HG02798 (cell line): ENCODE measurements around the gene CFAP97.
"Not testable (repeated sequence)": the region's sequence is repeated elsewhere in the genome, so short reads cannot be mapped to it uniquely, and the experiment has no call there.

Experiments used
- ATAC-seq: cut with Tn5 transposase; IDR thresholded peaks from one replicate; pipeline ENCODE4 v1.9.1; 2021; ENCODE audit warnings: mild to moderate bottlenecking; ENCODE audit not compliant: unreplicated experiment, poor library complexity

CFAP97 gene

DNA sequence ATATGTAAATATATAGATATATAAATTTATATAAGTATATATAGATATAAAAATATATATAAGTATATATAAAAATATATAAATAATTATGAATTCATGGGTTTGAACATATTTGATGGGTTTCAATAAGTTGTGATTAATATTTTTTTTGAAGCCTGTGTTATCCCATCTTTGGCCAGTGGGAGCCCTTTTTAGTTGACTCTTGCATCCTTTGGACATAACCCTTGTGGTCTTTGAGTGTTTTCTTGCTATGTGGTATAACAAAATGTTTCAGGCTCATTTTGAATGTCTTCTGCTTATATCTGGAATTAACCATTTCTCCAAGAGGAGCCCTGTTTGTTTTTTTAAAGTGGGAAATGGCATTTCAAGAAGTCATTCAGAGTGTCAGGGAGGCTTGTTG, 20.8 kb upstream of the CFAP97 start:
- ATAC-seq, result no peak

DNA sequence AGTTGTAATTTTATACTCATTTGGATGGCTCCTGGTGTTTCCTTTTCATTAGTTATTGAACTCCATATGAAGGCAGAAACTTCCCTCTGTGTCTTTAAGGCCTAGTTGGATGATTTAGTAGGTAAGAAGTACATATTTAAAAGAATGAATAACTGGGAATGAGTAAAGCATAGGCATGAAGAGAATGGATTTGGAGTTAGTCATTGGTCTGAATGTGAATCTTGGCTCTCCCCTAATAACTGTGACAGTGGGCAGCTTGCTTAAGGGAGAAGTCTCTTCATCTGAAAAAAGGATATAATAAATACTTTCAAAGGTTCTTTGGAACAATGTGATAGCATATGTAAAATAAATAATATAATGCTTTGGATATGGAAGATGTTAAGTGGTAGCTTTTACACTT, 18.8 kb upstream of the CFAP97 start:
- no peak for ATAC-seq

DNA sequence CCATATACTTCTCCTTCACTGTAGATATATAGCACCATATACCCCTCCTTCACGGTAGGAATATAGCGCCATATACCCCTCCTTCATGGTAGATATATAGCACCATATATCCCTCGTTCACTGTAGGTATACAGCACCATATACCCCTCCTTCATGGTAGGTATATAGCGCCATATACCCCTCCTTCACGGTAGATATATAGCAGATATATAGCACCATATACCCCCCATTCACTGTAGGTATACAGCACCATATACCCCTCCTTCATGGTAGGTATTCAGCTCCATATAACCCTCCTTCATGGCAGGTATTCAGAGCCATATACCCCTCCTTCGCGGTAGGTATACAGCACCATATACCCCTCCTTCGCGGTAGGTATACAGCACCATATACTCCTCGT, 18.1 kb upstream of the CFAP97 start:
- ATAC-seq, result no peak

DNA sequence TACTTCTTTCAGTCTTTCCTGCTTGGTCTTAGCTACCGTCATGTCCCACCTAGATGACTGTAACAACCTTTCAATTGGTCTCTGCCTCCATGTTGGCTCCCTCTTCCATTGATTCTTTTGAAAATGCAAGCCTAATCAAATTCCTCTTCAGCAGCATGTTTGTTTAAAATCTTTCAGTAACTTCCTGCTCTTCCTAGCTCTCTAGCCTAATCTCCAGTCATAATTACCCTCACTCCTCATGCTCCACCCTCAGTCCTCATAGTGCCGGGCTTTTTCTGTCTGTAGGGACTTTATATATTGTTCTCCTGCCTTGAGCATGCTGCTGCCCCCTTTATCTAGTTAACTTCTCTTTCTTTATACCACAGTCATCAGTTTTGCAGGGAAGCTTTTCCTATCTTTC, 17.7 kb upstream of the CFAP97 start:
- ATAC-seq, result no peak

DNA sequence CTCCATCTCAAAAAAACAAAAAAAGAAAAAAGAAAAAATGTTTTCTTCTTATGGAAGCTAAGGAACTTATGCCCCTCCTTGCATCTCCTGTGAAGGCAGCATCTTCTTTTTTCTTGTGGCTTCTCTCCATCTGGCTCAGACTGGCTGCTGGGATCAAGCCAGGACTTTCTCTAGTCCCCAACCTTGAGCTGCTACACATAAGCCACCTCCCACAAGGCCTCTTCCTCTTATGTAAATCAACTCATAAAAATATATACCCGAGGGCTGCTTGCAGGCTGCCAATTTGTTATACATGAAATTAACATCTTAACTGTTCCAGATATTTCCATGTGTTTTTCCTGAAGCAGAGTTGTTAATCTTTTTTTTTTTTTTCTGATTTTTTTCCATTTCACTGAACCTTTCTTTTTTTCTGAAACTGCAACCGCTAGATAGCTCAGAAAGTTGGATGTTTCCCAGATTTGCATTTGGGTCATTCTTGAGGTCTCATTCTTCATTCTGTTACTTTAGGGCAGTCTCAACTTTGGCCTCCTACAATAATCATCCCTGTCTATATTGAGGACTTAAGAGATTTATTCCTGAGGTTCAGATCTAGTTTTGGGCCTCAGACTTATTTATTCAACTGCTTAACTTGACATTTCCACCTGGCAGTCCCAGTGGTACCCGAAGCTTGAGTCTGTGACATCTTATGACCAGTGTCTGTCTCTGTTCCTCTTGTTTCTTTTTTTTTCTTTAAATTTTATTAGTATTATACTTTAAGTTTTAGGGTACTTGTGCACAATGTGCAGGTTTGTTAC, 15.9 kb upstream of the CFAP97 start:
- peak; percentile 76 for ATAC-seq

DNA sequence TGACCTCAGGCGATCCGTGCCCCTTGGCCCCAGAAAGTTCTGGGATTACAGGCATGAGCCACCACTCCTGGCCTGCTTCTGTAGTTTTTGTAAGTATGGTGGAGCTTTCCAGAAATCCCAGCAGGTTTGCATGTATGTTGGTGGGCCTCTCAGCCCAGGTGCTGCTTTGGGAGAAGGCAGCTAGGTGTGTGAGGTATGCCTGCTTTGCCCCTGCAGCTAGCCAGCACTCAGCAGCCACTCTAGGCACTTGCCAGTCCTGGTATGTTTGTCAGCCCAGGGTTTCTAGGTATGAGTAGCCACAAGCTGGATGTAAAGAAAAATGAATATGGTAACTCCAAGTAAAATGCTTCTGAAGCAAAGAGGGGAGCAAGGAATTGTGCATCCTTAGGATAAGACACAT, 14.5 kb upstream of the CFAP97 start:
- ATAC-seq, result no peak

DNA sequence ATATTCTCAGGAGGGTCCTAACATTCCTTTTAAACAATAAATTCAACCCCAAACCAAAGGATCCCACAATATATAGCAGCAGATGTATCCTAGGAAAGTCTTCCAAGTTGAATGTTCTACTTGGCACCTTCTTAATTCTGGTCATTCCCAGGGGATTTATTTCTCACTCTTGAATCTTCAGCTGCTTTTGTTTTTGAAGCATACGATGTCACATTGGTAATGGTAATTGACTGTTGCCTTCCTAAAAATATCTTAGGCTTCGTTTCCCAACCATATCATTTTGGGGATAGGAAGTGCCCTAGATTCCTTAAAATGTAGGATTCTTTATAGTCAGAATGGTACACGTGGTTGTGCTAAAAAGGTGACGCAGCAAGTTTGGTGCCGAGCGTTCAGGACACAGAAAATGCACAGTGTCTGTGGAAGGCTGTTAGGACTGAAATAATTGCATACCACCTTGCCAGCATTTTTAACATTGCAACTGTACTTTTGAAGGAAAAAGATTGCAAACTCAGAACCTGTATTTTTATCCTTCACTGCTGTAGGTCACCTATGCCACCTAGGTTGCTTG, 13.7 kb upstream of the CFAP97 start:
- ATAC-seq, result no peak

DNA sequence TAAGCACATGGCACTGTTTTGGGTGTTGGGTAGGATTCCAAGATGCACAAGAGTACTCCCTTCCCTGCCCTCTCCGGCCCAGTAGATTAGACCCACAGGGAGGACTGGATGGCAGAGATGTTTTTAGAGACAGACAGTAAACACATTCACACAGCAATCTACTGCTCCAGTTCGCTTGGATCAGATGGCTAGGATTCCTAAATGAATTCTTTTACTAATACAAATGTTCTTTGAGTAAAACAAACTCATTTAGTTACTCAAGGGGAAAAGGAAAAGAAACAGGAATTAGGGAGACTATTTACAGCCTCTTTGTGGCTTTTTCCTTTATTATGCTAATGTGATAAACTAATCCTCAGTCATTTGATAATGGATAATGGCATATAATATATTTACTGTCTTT, 11.5 kb upstream of the CFAP97 start:
- ATAC-seq, result no peak

DNA sequence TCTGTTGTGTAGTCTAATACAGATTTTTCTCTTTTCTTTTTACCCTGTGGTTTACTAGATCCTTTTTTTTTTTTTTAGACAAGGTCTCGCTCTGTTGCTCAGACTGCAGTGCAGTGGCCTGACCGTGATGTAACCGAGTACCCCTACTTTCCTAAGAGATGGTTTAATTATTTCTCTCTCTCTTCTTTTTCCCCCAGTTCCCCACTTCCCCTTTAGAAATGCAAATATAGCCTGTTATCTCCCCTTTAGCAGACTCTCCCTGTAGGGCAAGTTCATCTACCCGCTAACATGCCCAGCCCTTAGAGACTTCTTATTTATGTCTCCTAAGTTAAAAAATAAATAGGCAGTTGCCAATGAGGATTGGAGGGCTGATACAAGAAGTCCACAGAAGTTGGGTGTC, 10.1 kb upstream of the CFAP97 start:
- ATAC-seq, result peak; percentile 29

DNA sequence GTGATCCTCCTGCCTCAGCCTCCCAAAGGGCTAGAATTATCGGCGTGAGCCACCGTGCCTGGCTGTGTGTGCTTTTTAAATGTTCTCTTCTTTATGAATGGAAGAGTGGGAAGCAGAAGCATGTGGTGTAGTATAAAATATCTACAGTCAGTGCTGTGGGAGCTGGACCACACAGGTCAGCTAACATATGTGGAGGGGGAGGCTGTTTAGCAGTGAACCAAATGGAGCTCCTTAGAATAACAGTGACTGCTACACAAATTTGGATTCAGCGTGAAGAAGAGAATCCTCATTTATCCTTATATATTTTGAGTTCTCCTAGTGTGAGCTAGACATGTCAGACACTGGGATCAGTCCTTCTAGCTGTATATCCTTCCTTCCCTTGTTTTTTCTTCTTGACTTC, 8.8 kb upstream of the CFAP97 start:
- ATAC-seq, result no peak

DNA sequence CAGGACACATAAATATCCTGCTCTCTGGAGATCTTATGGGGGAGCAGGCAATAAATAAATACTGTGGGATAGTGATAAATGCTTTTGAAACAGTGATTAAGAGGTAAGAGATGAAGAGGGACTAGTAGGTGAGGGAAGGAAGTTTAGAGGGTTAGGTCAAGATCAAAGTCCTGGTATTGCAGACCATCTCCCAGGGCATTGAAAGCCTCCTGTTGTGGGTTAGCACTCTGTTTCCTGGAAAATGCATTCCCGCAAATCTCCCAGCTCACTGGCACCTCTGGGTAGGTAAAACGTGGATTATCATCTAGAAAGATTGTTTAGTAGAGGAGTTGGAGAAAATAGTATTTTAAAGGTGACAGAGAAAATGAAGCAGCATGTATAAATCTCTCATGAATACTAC, 7.8 kb upstream of the CFAP97 start:
- ATAC-seq, result no peak

DNA sequence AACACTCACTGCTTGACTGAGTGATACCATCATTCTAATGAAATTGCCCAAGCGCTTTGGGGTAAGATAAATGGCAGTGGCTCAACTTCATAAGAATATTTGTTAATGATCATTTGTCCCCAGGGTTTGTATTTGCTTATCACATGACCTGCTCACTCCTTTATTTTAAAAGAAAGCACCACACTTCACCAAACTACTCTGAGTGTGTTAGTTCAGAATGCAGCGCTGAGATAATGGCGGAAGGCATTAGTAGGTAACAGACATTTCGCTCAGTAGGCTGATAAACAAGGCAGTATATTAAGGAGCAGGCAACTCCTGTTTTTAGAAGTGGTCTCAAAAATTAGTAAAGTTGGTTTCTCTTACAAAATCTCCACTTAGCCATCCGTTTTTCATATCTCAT, 7.2 kb upstream of the CFAP97 start:
- no peak for ATAC-seq

DNA sequence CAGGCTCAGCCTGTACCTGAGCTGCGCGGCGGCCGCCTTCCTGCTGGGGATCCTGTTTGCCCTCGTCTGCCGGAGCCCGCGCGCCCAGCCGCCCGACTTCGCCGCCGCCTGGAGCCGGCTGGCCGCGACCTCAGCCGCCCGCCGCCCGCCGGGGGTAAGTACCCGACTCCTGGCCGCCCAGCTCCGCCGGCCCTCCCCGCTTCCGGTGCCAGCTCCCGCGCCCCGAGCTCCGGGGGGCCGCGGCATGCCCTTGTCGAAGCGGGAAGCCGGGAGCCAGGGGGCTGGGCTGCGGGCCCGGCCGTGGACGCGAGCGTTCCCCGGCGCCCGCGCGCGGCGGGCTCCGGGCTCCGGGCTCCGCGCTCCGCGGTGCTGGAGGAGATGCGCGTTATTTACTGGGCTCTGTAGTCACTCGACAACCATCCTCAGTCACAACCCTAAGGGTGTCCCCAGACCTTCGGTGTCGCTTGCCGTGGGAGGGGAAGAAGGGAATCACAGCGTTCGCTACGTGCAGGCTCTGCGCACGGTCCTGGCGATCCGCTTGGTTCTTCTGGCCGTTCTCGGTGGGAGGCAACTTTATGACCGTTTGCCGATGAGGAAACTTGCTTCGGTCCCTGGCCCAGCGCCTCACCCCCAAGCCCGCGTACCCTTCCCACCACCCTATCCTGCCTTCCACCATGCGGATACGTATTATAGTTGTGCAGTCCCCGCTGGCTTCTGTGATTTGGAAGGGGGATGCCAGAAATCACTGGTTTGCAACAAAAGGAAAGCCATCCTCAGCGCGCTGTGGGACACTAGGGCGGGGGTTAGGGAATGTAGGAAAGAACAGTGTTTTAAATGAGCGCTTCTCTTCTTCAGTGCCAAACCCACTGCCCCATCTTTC, 6.5 kb upstream of the CFAP97 start:
- ATAC-seq, result peak; percentile 20

DNA sequence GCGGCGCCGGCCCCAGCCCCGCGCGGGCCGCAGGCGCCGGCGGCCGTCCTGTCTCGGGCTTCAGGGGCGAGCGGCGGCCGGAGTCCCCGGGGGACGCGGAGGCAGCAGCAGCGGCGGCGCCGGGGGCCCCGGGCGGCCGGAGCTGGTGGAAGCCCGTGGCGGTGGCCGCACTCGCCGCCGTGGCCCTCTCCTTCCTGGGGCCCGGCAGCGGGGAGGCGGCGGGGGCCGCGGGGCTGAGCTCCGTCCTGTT, 6.0 kb upstream of the CFAP97 start:
- ATAC-seq, result peak; percentile 27

DNA sequence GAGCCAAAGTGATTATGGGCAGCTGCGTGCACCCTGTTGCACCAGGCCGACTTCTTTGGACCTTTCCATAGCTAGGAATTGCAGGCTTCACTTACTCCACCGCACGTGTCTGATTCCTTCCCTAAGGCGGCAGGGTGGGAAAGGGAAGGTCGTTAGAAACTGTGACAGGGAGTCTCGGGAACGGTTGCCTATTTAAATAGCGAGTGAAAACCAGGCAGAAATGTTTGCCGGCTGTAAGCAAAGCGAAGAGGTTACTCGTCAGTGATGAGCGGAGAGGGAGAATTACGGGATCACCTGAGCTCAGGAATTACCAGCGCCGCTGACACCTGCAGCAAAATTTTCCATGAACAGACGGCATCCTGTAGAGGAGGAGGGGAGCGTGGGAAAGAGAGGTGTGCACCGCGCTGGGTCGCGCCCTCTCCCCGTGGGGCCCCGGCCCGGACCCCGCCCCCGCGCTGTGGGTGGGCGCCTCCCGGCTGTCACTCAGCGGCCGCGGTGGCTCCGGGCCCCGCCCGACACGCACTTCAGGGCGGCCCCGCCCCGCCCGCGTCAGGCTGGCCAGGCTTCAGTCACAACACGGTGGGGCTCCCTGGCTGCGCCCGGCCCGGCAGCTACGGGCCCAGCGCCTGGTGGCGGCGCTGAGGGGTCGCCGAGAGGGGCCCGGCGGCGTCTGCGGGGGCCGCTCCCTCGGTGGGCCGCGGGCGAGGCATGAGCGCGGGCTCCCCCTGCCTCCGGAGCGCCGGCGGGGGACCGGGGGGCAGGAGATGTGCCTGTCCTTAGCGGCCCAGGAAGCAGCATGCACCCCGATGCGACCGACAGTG, 5.4 kb upstream of the CFAP97 start, which contains the start of gene SNX25:
TSS of gene SNX25 (plus strand) at position 568 of the 821 bp plus-strand sequence. CDS start at position 797, 229 bp downstream.
- peak; percentile 85 for ATAC-seq

DNA sequence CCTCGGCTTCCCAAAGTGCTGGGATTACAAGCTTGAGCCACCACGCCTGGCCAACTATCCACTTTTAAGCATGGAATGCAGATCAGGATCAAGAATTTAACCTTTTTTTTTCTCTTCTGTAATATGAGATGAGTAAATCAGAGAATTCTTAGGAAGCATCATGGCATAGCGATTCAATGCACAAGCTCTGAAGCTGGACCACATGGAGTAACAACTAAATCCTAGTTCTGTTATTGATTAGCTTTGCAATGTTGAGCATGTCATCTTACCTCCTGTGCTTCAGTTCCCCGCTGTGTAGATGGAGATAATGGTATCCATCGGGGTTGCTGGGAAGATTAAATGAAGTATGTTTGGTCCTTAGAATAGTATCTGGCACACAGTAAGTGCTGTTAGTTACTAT, 3.7 kb upstream of the CFAP97 start:
- ATAC-seq, result no peak

DNA sequence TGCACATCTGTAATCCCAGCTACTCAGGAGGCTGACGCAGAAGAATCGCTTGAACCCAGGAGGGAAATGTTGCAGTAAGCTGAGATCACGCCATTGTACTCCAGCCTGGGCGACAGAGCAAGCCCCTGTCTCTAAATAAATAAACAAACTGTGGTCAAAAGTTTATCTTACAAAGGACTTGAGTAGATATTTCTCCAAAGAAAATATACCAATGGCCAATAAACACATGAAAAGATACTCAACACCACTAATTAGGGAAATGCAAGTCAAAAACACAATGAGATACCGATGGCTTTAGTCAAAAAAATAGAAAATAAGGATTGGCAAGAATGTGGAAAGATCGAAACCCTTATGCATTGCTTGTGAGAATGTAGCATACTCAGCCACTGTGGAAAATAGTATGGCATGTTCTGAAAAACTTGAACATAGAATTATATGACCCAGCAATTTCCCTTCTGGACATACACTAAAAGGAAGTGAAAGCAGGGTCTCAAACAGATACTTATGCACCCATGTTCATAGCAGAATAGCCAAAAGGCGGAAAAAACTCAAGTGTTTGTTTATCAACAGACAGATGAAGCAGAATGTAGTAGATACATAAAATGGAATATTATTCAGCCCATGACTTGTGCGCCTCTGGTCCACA, 2.0 kb upstream of the CFAP97 start:
- no peak for ATAC-seq

DNA sequence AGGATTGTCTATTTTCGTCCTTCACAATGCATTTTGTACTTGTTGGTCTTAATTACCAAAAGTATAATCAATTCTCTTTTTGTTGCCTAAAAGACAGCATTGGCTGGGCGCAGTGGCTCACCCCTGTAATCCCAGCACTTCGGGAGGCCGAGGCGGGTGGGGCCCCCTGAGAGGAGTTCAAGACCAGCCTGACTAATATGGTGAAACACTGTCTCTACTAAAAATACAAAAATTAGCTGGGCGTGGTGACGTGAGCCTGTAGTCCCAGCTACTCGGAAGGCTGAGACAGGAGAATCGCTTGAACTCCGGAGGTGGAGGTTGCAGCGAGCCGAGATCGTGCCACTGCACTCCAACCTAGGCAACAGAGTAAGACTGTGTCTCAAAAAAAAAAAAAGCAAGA, 1.3 kb upstream of the CFAP97 start:
- ATAC-seq, result not testable (repeated sequence)

DNA sequence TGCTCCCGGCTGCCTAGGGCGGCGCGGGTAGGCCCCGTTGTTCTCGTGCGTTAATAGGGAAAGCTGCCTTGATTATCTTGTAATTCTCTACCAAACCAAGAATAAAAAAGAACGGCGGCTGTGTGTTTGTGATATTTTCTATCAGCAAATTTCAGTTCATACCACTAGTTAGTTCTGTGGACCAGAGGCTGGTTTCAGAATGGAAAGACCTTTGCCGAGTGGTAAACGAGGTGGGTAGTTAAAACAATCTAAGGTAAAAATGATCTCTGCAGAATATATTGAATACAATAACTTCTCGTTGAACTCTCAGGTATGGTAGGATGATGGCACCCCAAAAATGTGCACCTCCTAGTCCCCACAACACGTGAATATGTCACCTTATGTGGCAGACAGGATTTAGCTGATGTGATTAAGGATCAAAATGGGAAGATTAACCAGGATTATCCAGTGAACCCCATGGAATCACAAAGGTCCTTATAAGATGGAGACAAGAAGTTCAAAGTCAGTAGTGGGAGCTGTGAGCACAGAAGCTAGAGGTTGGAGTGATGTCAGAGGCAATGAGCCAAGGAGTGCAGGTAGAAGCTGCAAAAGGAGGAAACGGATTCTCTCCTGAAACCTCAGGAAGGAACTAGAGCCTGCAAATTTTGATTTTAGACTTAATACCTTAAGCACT, 574 bp upstream of the CFAP97 start:
- ATAC-seq, result no peak
